Peyer's patch (tissue), 4 donors: ENCODE measurements around the gene PHKB.

Experiments used
- POLR2A ChIP-seq, 2 donors: fragments of 450-650 bp; IDR thresholded peaks; one replicate each; pipeline ENCODE4 v1.5.1; 2017; ENCODE audit warnings: antibody characterized with exemption in 2 of 2, mild to moderate bottlenecking in 2 of 2, moderate library complexity in 2 of 2
- TF ChIP-seq, protein P1 (sequence below), 6 experiments: fragments of 450-650 bp in 4 of 6; fragments of 200-600 bp in 2 of 6; sonication (generic) in 1 of 6; IDR thresholded peaks; one replicate each; pipeline ENCODE4 v1.5.1; 2017 to 2019; ENCODE audit warnings: antibody characterized with exemption in 6 of 6, mild to moderate bottlenecking in 3 of 6, moderate library complexity in 1 of 6

DNA sequence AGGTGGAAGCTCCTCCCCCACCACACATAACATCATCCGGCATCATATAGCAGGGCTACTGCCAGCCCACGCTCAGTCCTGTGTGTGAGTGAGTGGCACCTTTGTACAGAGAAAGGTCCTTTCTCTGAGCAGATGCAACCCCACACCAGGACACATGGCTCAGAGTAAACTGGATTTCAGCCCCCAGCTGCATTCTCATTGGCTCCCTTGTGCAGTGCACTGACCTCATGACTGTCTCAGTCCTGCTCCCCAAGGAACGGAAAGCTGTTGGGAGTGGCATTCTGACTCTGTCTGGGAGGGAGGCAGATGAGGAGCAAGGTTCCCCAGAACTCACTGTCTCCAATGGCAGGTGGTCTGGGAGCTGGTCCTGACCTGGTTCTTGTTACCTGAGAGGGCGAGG, 244.1 kb downstream of the PHKB start:
- TF ChIP-seq, protein P1, sequence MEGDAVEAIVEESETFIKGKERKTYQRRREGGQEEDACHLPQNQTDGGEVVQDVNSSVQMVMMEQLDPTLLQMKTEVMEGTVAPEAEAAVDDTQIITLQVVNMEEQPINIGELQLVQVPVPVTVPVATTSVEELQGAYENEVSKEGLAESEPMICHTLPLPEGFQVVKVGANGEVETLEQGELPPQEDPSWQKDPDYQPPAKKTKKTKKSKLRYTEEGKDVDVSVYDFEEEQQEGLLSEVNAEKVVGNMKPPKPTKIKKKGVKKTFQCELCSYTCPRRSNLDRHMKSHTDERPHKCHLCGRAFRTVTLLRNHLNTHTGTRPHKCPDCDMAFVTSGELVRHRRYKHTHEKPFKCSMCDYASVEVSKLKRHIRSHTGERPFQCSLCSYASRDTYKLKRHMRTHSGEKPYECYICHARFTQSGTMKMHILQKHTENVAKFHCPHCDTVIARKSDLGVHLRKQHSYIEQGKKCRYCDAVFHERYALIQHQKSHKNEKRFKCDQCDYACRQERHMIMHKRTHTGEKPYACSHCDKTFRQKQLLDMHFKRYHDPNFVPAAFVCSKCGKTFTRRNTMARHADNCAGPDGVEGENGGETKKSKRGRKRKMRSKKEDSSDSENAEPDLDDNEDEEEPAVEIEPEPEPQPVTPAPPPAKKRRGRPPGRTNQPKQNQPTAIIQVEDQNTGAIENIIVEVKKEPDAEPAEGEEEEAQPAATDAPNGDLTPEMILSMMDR (IDR thresholded peaks at IDR 0.05) = no peak
- TF ChIP-seq POLR2A (IDR thresholded peaks at IDR 0.05) = no peak
